Body of pancreas (tissue), 4 donors: Measurements from ENCODE around the gene PRKAA2.

Experiments used
- CTCF ChIP-seq, 7 experiments: fragments of 450-650 bp in 4 of 7; fragments of 200-600 bp in 3 of 7; sonication (generic) in 3 of 7; IDR thresholded peaks; one replicate each; pipeline ENCODE4 v1.5.1; 2016 to 2019; ENCODE audit warnings: antibody characterized with exemption in 7 of 7
- POLR2A ChIP-seq, 3 donors: fragments of 450-650 bp; IDR thresholded peaks; one replicate each; pipeline ENCODE4 v1.6.1; 2016; ENCODE audit warnings: antibody characterized with exemption in 3 of 3, mild to moderate bottlenecking in 2 of 3

DNA sequence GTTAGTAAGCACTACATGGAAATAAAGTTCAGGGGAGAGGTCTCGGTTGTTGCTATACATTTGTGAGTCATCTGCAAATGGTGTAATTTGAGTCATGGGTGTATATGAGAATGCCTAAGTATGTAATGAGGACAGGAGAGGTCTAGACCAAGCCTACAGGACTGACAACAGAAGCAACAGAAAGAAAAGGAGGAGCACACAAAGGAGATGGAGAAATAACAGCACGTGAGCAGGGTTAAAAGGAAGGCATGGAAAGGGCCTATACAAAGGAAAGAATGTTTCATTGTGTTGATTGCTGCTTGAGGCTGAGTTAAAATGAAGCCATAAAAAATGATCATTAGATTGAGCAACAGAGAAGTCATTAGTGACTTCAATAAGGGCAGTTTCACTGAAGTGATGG lies 28.0 kb upstream of the PRKAA2 start:
- TF ChIP-seq POLR2A (IDR thresholded peaks at IDR 0.05) (no peak), CTCF (IDR thresholded peaks at IDR 0.05) (no peak)
